AG04450 (cell line): ENCODE data around the gene BRIP1. TPM values are rescaled to one million over a fixed set of nuclear protein-coding genes. Genes with fewer than 3 reads are reported as not detected.
"Not testable (repeated sequence)": the region's sequence is repeated elsewhere in the genome, so short reads cannot be mapped to it uniquely, and the experiment has no call there.

ENCODE experiments used
- CTCF ChIA-PET: fragments of 300-600, 350-600 bp; formaldehyde crosslinking; extraction: SDS; loops from one replicate; lab custom pipeline; 2022; ENCODE audit warnings: antibody characterized with exemption, inconsistent platforms; lab: Charles Lee
- POLR2A ChIA-PET: fragments of 350-600 bp; formaldehyde crosslinking; extraction: SDS; loops from one replicate; lab custom pipeline; 2021; ENCODE audit warnings: antibody characterized with exemption, inconsistent platforms; lab: Yijun Ruan, JAX
- DNase-seq: peaks from one replicate; pipeline ENCODE4 v3.0.0-alpha.2; 2011; ENCODE audit warnings: low read depth, low spot score
- H3K27ac ChIP-seq: one replicate; pipeline ENCODE4 v1.5.1; 2012; ENCODE audit warnings: low read depth, low read length, control low read depth
- H3K27me3 ChIP-seq: one replicate; pipeline ENCODE4 v1.6.0; 2012; ENCODE audit warnings: low read length; ENCODE audit not compliant: control insufficient read depth, insufficient read depth
- H3K4me3 ChIP-seq: 2 replicates; pipeline ENCODE4 v1.5.1; 2011; ENCODE audit warnings: mild to moderate bottlenecking, low read depth, low read length, control low read depth
- H3K9me3 ChIP-seq: 2 replicates; pipeline ENCODE4 v1.5.1; 2012; ENCODE audit warnings: low read length; ENCODE audit not compliant: control insufficient read depth, insufficient read depth
- polyA plus RNA-seq: library from polyadenylated mRNA; depleted of rRNA; stranded (reverse); fragments of >200 nt; gene quantifications from 2 replicates; pipeline ENCODE4 v1.2.3, GENCODE V29; 2011
- TF ChIP-seq, protein P1 (sequence below): IDR thresholded peaks from 2 replicates; pipeline ENCODE4 v1.5.1; 2011; ENCODE audit warnings: low read depth, low read length, control low read depth, inconsistent platforms

Gene BRIP1
- polyA plus RNA-seq, 1 experiment: 5.0 TPM

GRCh38 chr17:61903251-61903650 lies 39.9 kb upstream of the BRIP1 start:
- Histone ChIP-seq H3K4me3 (no peak overlapping the region), H3K9me3 (no peaks in the 10 kb centered on the region), H3K27ac (no peak overlapping the region), H3K27me3 (no peaks in the 10 kb centered on the region)
- ChIA-PET CTCF (interaction anchor here (0.6 to 0.7 kb wide), 2 partner anchors 13 to 233 kb away, joined by 4 to 6 read pairs; no protein-coding TSS in a partner anchor), POLR2A (no interaction called here)
- TF ChIP-seq, protein P1, sequence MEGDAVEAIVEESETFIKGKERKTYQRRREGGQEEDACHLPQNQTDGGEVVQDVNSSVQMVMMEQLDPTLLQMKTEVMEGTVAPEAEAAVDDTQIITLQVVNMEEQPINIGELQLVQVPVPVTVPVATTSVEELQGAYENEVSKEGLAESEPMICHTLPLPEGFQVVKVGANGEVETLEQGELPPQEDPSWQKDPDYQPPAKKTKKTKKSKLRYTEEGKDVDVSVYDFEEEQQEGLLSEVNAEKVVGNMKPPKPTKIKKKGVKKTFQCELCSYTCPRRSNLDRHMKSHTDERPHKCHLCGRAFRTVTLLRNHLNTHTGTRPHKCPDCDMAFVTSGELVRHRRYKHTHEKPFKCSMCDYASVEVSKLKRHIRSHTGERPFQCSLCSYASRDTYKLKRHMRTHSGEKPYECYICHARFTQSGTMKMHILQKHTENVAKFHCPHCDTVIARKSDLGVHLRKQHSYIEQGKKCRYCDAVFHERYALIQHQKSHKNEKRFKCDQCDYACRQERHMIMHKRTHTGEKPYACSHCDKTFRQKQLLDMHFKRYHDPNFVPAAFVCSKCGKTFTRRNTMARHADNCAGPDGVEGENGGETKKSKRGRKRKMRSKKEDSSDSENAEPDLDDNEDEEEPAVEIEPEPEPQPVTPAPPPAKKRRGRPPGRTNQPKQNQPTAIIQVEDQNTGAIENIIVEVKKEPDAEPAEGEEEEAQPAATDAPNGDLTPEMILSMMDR: no peak
- DNase-seq: no peak

DNA sequence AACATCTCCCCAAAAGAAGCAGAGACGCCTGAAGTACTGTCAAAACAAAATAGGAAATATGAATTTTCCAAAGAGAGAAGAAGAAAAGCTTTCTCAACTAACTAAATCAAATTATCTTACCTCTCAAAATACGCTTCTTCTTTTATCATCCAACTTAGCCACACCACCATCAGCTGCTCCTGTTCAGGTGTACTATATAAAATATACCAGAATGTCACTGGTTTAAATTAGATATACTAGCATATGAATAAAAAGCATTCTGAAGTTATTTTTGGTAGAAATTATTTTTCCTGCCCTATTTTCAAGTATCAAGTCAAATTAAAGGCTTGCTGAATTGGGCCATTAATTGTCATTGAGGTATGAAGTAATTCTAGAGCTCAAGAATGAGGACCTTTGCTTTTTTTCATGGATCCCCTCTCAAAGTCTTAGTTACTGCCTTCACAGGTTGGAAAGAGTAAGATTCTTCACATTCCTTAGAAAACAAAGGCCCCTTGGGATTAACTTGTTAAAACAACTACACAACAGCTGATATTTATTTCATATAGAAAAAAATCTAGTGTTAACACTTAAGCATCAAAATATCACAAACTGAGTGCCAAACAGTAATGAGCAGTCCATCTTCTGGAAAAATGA lies 34.3 kb upstream of the BRIP1 start:
- no peaks in the 10 kb centered on the region for H3K27me3 ChIP-seq
- H3K27ac ChIP-seq: no peak overlapping the region
- H3K9me3 ChIP-seq: no peaks in the 10 kb centered on the region
- DNase-seq: no peak
- TF ChIP-seq, protein P1: no peak
- no peak overlapping the region for H3K4me3 ChIP-seq
- ChIA-PET POLR2A (no interaction called here), CTCF (no interaction called here)

GRCh38 chr17:61895391-61895790 lies 32.1 kb upstream of the BRIP1 start:
- no peak for DNase-seq
- ChIA-PET CTCF (no interaction called here), POLR2A (no interaction called here)
- Histone ChIP-seq H3K4me3 (no peak overlapping the region), H3K9me3 (no peaks in the 10 kb centered on the region), H3K27ac (no peak overlapping the region), H3K27me3 (no peaks in the 10 kb centered on the region)
- TF ChIP-seq, protein P1: no peak

DNA sequence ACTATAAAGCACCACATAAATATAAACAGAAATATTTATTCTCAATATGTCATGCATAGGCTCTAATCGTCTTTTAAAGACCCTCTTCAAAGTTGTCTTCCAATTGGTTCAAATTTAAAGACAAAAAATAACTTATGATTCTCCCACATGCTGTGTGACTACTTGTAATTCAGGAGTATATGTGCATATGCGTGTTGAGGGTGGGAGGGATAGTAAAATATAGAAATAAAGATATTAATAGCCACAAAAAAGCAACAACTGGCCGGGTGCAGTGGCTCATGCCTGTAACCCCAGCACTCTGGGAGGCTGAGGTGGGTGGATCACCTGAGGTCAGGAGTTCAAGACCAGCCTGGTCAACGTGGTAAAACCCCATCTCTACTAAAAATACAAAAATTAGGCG lies 31.0 kb upstream of the BRIP1 start:
- H3K27ac ChIP-seq, DNase-seq, POLR2A ChIA-PET, H3K27me3 ChIP-seq, H3K4me3 ChIP-seq, H3K9me3 ChIP-seq, CTCF ChIA-PET: not testable (repeated sequence)

GRCh38 chr17:61887733-61888132 lies 24.4 kb upstream of the BRIP1 start:
- H3K9me3 ChIP-seq, H3K4me3 ChIP-seq, H3K27ac ChIP-seq, CTCF ChIA-PET, H3K27me3 ChIP-seq, DNase-seq, POLR2A ChIA-PET: not testable (repeated sequence)

GRCh38 chr17:61885865-61886264 lies 22.5 kb upstream of the BRIP1 start:
- H3K27ac ChIP-seq, H3K9me3 ChIP-seq, H3K4me3 ChIP-seq, CTCF ChIA-PET, H3K27me3 ChIP-seq, DNase-seq: not testable (repeated sequence)
- POLR2A ChIA-PET: interaction anchor here (0.5 kb wide), 1 partner anchor 28 kb away, joined by 4 read pairs; no protein-coding TSS in a partner anchor
